HepG2 (cell line): ENCODE results near the gene PLCG1. TPM values are rescaled to one million over a fixed set of nuclear protein-coding genes. Genes with fewer than 3 reads are reported as not detected.

ENCODE experiments used
- ADNP ChIP-seq: sonication (generic); formaldehyde crosslinking; IDR thresholded peaks from 2 replicates; pipeline ENCODE4 v1.4.0; 2020; ENCODE audit warnings: missing genetic modification reagents
- ARID3A ChIP-seq: IDR thresholded peaks from 2 replicates; pipeline ENCODE4 v1.6.1; 2012; ENCODE audit warnings: low read depth, low read length, improper control_type of control experiment
- CBX1 ChIP-seq: IDR thresholded peaks from one replicate; pipeline ENCODE4 v1.6.1; 2016; ENCODE audit warnings: antibody characterized with exemption, low read depth
- CENPX ChIP-seq: sonication (generic); formaldehyde crosslinking; IDR thresholded peaks from 2 replicates; pipeline ENCODE4 v1.9.0; 2021; ENCODE audit warnings: mild to moderate bottlenecking, missing genetic modification reagents, moderate library complexity
- CREB3 ChIP-seq: sonication (generic); formaldehyde crosslinking; IDR thresholded peaks from 2 replicates; pipeline ENCODE4 v1.5.0; 2020; ENCODE audit warnings: missing genetic modification reagents
- HOXA9 ChIP-seq: sonication (generic); formaldehyde crosslinking; IDR thresholded peaks from 2 replicates; pipeline ENCODE4 v1.8.1; 2022; ENCODE audit warnings: missing genetic modification reagents, mild to moderate bottlenecking, moderate library complexity, borderline replicate concordance
- IKZF1 ChIP-seq: fragments of 450-650 bp; IDR thresholded peaks from 2 replicates; pipeline ENCODE4 v1.7.1; 2016
- IKZF4 ChIP-seq: sonication (generic); formaldehyde crosslinking; IDR thresholded peaks from 2 replicates; pipeline ENCODE4 v1.5.1; 2020; ENCODE audit warnings: borderline replicate concordance, mild to moderate bottlenecking, low read depth, missing genetic modification reagents; ENCODE audit errors: not compliant biosample characterization
- MXD4 ChIP-seq: IDR thresholded peaks from 2 replicates; pipeline ENCODE4 v1.6.1; 2016; ENCODE audit warnings: mild to moderate bottlenecking, missing biosample characterization, missing genetic modification reagents
- RXRB ChIP-seq: IDR thresholded peaks from 2 replicates; pipeline ENCODE4 v1.6.1; 2016; ENCODE audit warnings: borderline replicate concordance, missing genetic modification reagents, missing compliant biosample characterization
- SAP130 ChIP-seq: IDR thresholded peaks from 2 replicates; pipeline ENCODE4 v1.6.1; 2016; ENCODE audit warnings: low read depth
- SNAPC5 ChIP-seq: sonication (generic); formaldehyde crosslinking; IDR thresholded peaks from 2 replicates; pipeline ENCODE4 v1.8.1; 2023; ENCODE audit warnings: mild to moderate bottlenecking, missing genetic modification reagents, borderline replicate concordance
- TBL1XR1 ChIP-seq: fragments of 150-350 bp; IDR thresholded peaks from 2 replicates; pipeline ENCODE4 v1.6.1; 2014; ENCODE audit warnings: borderline replicate concordance, low read length; ENCODE audit not compliant: partially characterized antibody
- UBTF ChIP-seq: sonication (generic); formaldehyde crosslinking; IDR thresholded peaks from 2 replicates; pipeline ENCODE4 v1.4.0; 2020; ENCODE audit warnings: mild to moderate bottlenecking, missing genetic modification reagents
- ZBTB8A ChIP-seq: sonication (generic); formaldehyde crosslinking; IDR thresholded peaks from 2 replicates; pipeline ENCODE4 v1.4.0; 2020; ENCODE audit warnings: mild to moderate bottlenecking, low read depth, missing genetic modification reagents, borderline replicate concordance
- ZFP37 ChIP-seq: sonication (generic); formaldehyde crosslinking; IDR thresholded peaks from 2 replicates; pipeline ENCODE4 v1.4.0; 2020; ENCODE audit warnings: missing genetic modification reagents, borderline replicate concordance
- ZNF18 ChIP-seq: sonication (generic); formaldehyde crosslinking; IDR thresholded peaks from 2 replicates; pipeline ENCODE4 v1.8.0; 2022; ENCODE audit warnings: mild to moderate bottlenecking, missing genetic modification reagents; ENCODE audit not compliant: insufficient replicate concordance
- ZNF574 ChIP-seq: sonication (generic); formaldehyde crosslinking; IDR thresholded peaks from 2 replicates; pipeline ENCODE4 v1.4.0; 2020; ENCODE audit warnings: missing genetic modification reagents
- ZNF615 ChIP-seq: sonication (generic); formaldehyde crosslinking; IDR thresholded peaks from 2 replicates; pipeline ENCODE4 v1.5.0; 2020; ENCODE audit warnings: mild to moderate bottlenecking, missing genetic modification reagents, borderline replicate concordance
- ZNF841 ChIP-seq: sonication (generic); formaldehyde crosslinking; IDR thresholded peaks from 2 replicates; pipeline ENCODE4 v1.8.1; 2023; ENCODE audit warnings: missing genetic modification reagents, borderline replicate concordance
- polyA plus RNA-seq, 8 experiments: library from polyadenylated mRNA; depleted of rRNA in 3 of 8; stranded (reverse) in 7 of 8; unstranded in 1 of 8; fragments of >200 nt; fragmentation: Illumina TruSeq in 4 of 8; extraction: Trizol in 4 of 8; gene quantifications; 2 replicates each; pipeline versions ENCODE4 v1.2.1 to v1.2.3, GENCODE V29; 2011 to 2016; ENCODE audit warnings: low read depth in 4 of 8, missing spikeins in 1 of 8, mixed read lengths in 1 of 8; ENCODE audit not compliant: insufficient read depth in 1 of 8
- total RNA-seq, 5 experiments: library from RNA; depleted of rRNA; stranded (reverse); fragments of >200 nt; fragmentation: Illumina TruSeq; extraction: Trizol; gene quantifications; 2 replicates each; pipeline ENCODE4 v1.2.3, GENCODE V29; 2016; ENCODE audit warnings: low read depth in 1 of 5

Gene PLCG1
- total and polyA plus RNA-seq, 2 of the 13 experiments (the other 11 are each of a cell fraction or from before 2014, with no cell fraction given) = 85.3 to 158 TPM

GRCh38 chr20:41135187-41135887 lies 2.0 kb upstream of the PLCG1 start (continued):
- TF ChIP-seq ZNF615 (CRISPR knock-in tag) (no peak), ZFP37 (CRISPR knock-in tag) (no peak), TBL1XR1 (no peak), CBX1 (peak; percentile 47), ZBTB8A (no peak), HOXA9 (CRISPR knock-in tag) (no peak), SAP130 (CRISPR knock-in tag) (peak; percentile 56), ARID3A (no peak), ZNF841 (CRISPR knock-in tag) (no peak), ZNF574 (CRISPR knock-in tag) (peak; percentile 57; the same call in 1 of the 2 replicates), MXD4 (CRISPR knock-in tag) (no peak), RXRB (CRISPR knock-in tag) (peak; percentile 60), CREB3 (CRISPR knock-in tag) (no peak), SNAPC5 (CRISPR knock-in tag) (no peak), IKZF1 (no peak), ZNF18 (CRISPR knock-in tag) (peak; percentile 84), IKZF4 (CRISPR knock-in tag) (peak; percentile 61), ADNP (CRISPR knock-in tag) (no peak), CENPX (CRISPR knock-in tag) (no peak), UBTF (CRISPR knock-in tag) (peak; percentile 38; the same call in 1 of the 2 replicates)
